ENCODE measurements around the gene SLC36A4.

GRCh38 chr11:93169950-93170561, 27.7 kb downstream of the SLC36A4 start:
- no peak for TF ChIP-seq EZH2phosphoT487 (IDR thresholded peaks at IDR 0.05; ENCODE audit: borderline replicate concordance, low read length)
- TF ChIP-seq CTCF (IDR thresholded peaks at IDR 0.05; ENCODE audit: low read depth, low read length, poor library complexity, severe bottlenecking), result peak; percentile 15
